NK-92 treated with Interleukin-12 subunit alpha and Interleukin-12 subunit beta, amount 100 ng/mL, for 24 hours (cell line): ENCODE data around the gene TSPAN3.

ENCODE experiments used
- DNase-seq: peaks from one replicate; lab custom pipeline; 2025; lab: John Stamatoyannopoulos, UW

Gene TSPAN3

GRCh38 chr15:77084436-77084835, 13.5 kb upstream of the TSPAN3 start:
- no peak for DNase-seq

- DNase-seq = no peak
Measured at GRCh38 chr15:77083381-77084160, 12.7 kb upstream of the TSPAN3 start.

GRCh38 chr15:77081971-77082370, 11.1 kb upstream of the TSPAN3 start:
- DNase-seq = no peak

- DNase-seq = no peak
Measured at GRCh38 chr15:77076323-77076915, 5.5 kb upstream of the TSPAN3 start.

GRCh38 chr15:77075528-77075927, 4.6 kb upstream of the TSPAN3 start:
- DNase-seq = no peak

- no peak for DNase-seq
Measured at GRCh38 chr15:77074350-77074749, 3.4 kb upstream of the TSPAN3 start.

GRCh38 chr15:77071305-77072223, 655 bp upstream of the TSPAN3 start:
- no peak for DNase-seq

GRCh38 chr15:77070180-77070494, 772 bp downstream of the TSPAN3 start:
- no peak for DNase-seq

- DNase-seq = no peak
Measured at GRCh38 chr15:77069521-77070121, 1.3 kb downstream of the TSPAN3 start.

- DNase-seq = no peak
Measured at GRCh38 chr15:77068633-77069032, 2.3 kb downstream of the TSPAN3 start.

GRCh38 chr15:77067691-77068367, 3.1 kb downstream of the TSPAN3 start:
- DNase-seq = no peak

GRCh38 chr15:77066971-77067690, 3.8 kb downstream of the TSPAN3 start:
- no peak for DNase-seq

GRCh38 chr15:77064539-77065308, 6.2 kb downstream of the TSPAN3 start:
- DNase-seq = no peak

- no peak for DNase-seq
Measured at GRCh38 chr15:77064063-77064462, 6.8 kb downstream of the TSPAN3 start.

- DNase-seq = no peak
Measured at GRCh38 chr15:77063249-77063648, 7.7 kb downstream of the TSPAN3 start.

- no peak for DNase-seq
Measured at GRCh38 chr15:77060546-77060945, 10.4 kb downstream of the TSPAN3 start.

GRCh38 chr15:77059786-77060361, 11.0 kb downstream of the TSPAN3 start:
- no peak for DNase-seq

GRCh38 chr15:77058468-77058867, 12.4 kb downstream of the TSPAN3 start:
- DNase-seq = no peak

- no peak for DNase-seq
Measured at GRCh38 chr15:77057685-77058084, 13.2 kb downstream of the TSPAN3 start.

- no peak for DNase-seq
Measured at GRCh38 chr15:77057072-77057471, 13.8 kb downstream of the TSPAN3 start.
